ENCODE measurements around the gene CEP112.

GRCh38 chr17:66167189-66167815 is 24.6 kb downstream of the CEP112 start:
- TF ChIP-seq CTCF (IDR thresholded peaks at IDR 0.05) (no peak), TCF7L2 (IDR thresholded peaks at IDR 0.05; ENCODE audit: low read depth, low read length) (no peak)
